ENCODE data around the gene UQCR10. TPM values are rescaled to one million over a fixed set of nuclear protein-coding genes. Genes with fewer than 3 reads are reported as not detected.

The UQCR10 gene
- total RNA-seq, 8 experiments from 2014 or later: 159 to 223 (median 194) TPM

DNA sequence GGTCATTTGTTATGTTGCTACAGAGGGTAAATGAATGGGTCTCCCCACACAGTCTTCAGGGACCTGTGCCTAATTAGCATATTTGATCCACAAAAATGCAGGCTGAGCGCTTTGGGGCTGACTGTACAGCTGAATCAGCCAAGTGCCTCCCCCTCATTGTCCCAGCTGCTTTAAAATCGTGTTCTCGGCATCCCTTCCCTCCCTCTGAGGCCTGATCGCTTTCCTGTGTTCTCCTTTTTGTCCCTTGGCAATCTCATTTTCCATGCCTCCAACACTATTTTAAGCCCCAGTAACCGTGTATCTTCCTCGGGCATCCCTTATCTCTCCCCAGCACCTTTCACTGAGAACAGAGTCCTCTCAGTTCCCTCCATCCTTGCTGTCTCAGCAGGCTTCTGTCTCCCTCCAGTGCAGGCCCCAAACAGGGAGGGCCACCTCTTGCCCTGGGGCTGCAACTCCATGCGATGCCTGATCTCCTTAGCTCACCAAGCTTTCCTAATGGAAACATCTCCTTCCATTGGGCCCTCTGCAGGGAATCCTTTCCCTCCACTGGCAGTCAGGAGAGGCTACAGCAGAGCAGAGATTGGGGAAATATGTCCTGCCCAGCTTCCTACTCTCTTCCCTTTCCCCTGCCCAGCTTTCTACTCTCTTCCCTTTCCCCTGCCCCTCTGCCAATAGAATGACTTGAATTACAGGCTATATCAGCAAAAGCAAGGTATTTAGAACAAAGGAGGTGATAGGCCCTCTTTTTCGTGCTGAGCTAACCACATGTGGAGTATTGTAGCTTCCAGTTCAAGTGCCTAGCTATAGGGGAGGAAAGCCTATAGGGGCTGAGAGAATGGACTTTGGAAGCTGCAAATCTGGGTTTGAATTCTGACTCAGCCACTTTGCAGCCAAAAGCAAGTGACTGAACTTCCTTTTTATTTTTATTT is 13.8 kb downstream of the UQCR10 start:
- peak; percentile 12 to 76 (median 58) for ATAC-seq (replicated peaks in 6 of 8)
- 13 to 82% (median 43%) methylated on average over 1 to 3 of the region's 8 CpGs; no CpG with 5 or more reads in 3 of the 10 experiments for WGBS, 10 experiments
- in situ Hi-C loops (cut with MboI; ENCODE audit: low pct_unique_long_range_greater_than_20kb in 2 of 9, low sequenced_read_pairs in 9 of 9, unreplicated experiment in 9 of 9): no loop called here

DNA sequence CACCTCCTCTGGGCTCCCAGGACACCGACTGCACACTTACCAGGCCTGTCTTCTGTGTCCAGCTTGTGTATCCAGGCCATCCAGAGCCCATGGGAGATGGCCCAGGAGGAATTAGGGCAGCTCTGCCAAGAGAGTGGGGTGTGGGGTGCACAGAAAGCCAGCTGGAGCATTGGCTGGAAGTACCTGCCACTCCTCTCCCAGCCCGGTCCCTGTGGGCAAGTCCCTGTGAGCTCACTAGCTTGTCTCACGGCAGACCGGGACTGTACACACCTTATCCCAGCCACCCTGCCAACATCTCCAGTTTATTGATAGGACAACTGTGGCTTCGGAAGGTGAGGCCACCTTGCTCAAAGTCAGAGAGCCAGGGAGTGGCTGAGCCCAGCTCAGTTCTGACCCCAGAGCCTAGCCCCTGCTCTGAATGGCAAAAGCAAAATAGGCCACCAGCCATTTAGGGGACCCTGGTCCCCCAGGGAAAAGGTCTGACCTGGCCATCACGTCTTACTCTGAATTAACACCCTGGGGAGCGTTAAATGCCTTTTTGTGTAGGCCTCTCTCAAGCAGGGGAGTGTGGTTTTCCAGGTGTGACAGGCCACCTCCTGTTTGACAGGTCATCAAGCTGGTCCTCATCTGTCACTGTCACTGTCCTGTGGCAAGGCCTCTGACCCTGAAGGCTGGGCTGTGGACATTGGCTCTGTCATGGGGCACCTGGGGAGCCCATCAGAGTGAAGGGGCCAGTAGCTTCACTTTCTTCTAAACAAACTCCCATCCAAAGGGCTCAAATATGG is 15.1 kb downstream of the UQCR10 start:
- H3K4me3 ChIP-seq: no peak overlapping the region
- in situ Hi-C loops (cut with MboI; ENCODE audit: low pct_unique_long_range_greater_than_20kb in 2 of 9, low sequenced_read_pairs in 9 of 9, unreplicated experiment in 9 of 9): no loop called here
- H3K4me1 ChIP-seq (replicated peaks in 1 of 2): peaks cover 37 to 47% of the 10 kb centered on the region in 2 donors
- WGBS, 10 experiments: 77 to 100% (median 80%) methylated on average over 1 to 4 of the region's 7 CpGs; no CpG with 5 or more reads in 7 of the 10 experiments
- H3K27ac ChIP-seq: no peak overlapping the region
- ATAC-seq (replicated peaks in 6 of 8): peak in 3 of 8 experiments; percentile 20 to 52 (median 26)

More for the DNA sequence above, 13.8 kb downstream of the UQCR10 start:
- peaks cover 31 to 36% of the 10 kb centered on the region in 2 donors for H3K4me1 ChIP-seq (replicated peaks in 1 of 2)
- peak overlapping the region in 1 of 2 donors; percentile 62 for H3K27ac ChIP-seq
- H3K4me3 ChIP-seq: no peak overlapping the region

DNA sequence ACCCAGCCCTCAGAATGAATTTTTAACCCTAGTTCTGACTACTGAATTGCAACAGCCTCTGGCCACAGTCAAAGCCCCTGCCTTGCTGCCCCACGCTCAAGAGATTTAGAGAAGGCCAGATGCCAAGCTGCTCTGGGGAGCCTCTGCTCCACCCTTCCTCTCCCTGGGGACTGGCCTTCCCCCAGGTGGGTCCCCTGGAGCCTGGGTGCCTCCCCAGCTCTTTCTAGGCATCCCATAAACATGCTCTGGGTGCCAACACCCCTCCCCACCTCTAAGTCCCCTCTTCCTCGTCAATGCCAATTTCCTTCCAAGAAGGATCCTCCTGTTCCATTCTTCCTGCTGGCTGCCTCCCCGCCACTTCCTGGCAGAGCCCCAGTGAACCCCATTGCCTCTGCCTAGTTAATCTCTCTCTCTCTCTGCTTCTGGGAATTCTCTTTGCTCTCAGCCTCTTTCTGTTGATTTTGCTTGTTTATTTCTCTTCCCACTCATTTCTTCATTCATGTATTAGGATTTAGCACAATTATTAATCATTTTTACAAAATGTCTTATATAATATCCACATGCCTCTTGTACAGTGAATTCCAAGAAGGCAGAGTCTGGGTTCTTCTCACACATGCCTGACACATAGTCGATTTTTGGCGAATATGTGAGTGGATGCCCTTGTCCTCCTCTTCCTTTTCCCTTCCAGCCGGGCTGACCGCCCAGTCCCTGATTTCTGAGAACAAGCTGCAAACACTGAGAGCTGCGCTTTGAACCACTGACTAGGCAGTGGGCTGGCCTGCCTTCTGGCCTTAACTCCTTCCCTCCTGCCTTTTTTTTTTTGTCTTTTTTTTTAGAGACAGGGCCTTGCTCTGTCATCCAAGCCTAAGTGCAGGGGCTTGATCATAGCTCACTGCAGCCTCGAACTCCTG is 17.5 kb downstream of the UQCR10 start:
- in situ Hi-C loops (cut with MboI; ENCODE audit: low pct_unique_long_range_greater_than_20kb in 2 of 9, low sequenced_read_pairs in 9 of 9, unreplicated experiment in 9 of 9): no loop called here
- WGBS, 10 experiments: 42 to 100% (median 64%) methylated on average over 1 to 8 of the region's 9 CpGs; no CpG with 5 or more reads in 1 of the 10 experiments
- ATAC-seq (replicated peaks in 6 of 8): peak in 1 of 8 experiments; percentile 9
- Histone ChIP-seq H3K4me1 (replicated peaks in 1 of 2) (peaks cover 38 to 44% of the 10 kb centered on the region in 2 donors), H3K4me3 (no peak overlapping the region), H3K27ac (no peak overlapping the region)

DNA sequence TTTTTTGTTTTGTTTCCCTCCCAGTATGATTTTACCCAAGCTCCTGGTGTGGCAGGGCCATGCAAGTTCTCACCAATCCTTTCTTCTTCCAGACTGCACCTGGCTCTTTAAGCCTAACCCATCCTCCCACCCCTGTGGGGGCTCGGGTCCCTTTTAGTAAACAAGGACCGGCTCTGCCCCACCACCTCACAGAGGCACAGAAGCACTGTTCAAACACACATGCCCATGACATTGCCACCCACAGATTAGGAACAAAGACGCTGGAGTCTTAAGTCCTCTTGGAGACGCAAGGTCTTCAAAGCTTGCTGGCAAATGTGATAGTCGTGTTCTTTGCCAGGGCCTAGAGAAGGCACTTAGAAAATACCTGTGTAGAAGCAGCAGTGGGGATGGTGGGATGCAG is 18.9 kb downstream of the UQCR10 start:
- WGBS, 10 experiments: 44 to 80% (median 76%) methylated on average over 2 to 3 of the region's 5 CpGs; no CpG with 5 or more reads in 5 of the 10 experiments
- ATAC-seq (replicated peaks in 6 of 8): no peak
- Histone ChIP-seq H3K4me1 (replicated peaks in 1 of 2) (peaks cover 30 to 39% of the 10 kb centered on the region in 2 donors), H3K27ac (peak overlapping the region in 1 of 2 donors; percentile 28), H3K4me3 (no peak overlapping the region)
- in situ Hi-C loops (cut with MboI; ENCODE audit: low pct_unique_long_range_greater_than_20kb in 2 of 9, low sequenced_read_pairs in 9 of 9, unreplicated experiment in 9 of 9): no loop called here

DNA sequence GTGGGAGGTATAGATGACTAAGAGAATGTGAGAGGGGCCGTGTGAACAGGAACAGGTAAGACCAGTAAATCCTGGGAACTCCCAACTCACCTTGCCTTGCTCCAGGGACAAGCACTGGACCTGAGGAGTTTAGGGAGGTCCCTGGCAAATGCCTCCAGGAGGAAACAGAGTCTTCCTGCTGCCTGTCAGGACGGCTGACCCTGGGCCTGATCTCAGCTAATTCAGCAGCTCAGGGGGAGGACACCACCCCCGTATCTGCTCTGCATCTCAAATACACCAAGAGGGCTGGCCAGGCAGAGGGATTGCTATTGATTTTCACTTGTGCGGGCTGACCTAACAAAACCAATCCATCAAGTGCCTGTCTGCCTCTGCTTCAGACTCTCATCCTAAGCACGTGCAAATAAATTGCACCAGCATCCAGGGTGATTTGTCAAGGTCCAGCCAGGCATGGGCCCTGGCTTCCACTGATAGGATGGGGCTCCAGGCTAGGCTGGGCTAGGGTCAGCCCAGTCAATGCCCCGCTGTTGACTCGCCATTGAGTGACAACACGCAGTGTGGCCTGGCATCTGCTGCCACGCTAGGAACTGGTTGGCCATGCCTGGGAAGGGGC is 20.3 kb downstream of the UQCR10 start:
- H3K27ac ChIP-seq: peak overlapping the region; percentile 58 to 62
- H3K4me3 ChIP-seq: no peak overlapping the region
- peak in 5 of 8 experiments; percentile 98 to 99 (median 98) for ATAC-seq (replicated peaks in 6 of 8)
- peaks cover 26 to 36% of the 10 kb centered on the region in 2 donors for H3K4me1 ChIP-seq (replicated peaks in 1 of 2)
- in situ Hi-C loops (cut with MboI; ENCODE audit: low pct_unique_long_range_greater_than_20kb in 2 of 9, low sequenced_read_pairs in 9 of 9, unreplicated experiment in 9 of 9): no loop called here
- 0 to 93% (median 20%) methylated on average over 1 to 7 of the region's 9 CpGs; no CpG with 5 or more reads in 5 of the 10 experiments for WGBS, 10 experiments

DNA sequence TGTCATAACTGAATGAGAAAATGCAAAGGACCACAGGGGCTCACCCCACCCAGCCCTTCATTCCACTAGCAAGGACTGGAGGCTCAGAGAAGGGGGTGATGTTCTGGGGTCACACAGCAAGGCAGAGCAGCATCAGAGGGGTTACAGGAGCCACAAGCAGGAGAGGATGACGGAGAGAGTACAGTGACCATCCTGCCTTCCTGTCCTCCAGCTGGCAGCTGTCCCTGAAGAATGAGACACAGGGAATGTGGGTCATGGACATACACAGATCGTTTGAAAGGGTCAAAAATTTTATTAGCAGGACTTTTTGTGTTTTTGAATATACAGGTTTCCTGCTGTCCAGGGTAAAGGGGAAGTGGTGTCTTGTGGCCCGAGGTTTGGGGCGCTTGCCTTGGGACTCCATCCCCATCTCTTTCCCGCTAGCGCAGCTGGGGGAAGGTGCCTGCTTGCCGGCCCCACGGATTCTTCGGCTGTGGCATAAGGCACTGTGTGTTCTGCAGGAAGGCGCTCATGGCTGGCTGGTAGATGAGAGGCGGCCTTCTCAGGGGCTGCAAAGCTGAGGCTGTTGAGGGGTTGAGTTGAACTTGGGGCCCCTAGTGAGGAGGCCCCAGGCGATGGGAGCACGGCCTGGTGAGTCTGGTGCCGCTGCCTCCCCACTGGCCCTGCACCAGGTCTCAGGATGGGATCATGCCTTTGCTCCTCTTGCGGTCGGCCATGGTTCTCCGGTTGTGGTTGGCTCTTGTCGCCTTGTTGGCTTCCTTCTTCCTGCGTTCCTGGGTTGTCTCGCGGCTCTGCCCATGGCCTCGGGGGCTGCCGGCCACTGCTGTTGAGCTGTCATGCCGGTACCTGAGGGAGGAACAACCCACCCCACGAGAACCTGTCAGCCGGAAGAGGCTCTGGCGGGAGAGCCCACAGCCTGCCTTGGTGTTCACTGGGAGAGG is 21.4 kb downstream of the UQCR10 start:
- in situ Hi-C loops (cut with MboI; ENCODE audit: low pct_unique_long_range_greater_than_20kb in 2 of 9, low sequenced_read_pairs in 9 of 9, unreplicated experiment in 9 of 9): no loop called here
- no peak for ATAC-seq (replicated peaks in 6 of 8)
- peak overlapping the region; percentile 58 to 62 for H3K27ac ChIP-seq
- WGBS, 10 experiments: 60 to 100% (median 91%) methylated on average over 1 to 18 of the region's 27 CpGs; no CpG with 5 or more reads in 3 of the 10 experiments
- H3K4me1 ChIP-seq (replicated peaks in 1 of 2): peaks cover 26 to 36% of the 10 kb centered on the region in 2 donors
- H3K4me3 ChIP-seq: no peak overlapping the region

DNA sequence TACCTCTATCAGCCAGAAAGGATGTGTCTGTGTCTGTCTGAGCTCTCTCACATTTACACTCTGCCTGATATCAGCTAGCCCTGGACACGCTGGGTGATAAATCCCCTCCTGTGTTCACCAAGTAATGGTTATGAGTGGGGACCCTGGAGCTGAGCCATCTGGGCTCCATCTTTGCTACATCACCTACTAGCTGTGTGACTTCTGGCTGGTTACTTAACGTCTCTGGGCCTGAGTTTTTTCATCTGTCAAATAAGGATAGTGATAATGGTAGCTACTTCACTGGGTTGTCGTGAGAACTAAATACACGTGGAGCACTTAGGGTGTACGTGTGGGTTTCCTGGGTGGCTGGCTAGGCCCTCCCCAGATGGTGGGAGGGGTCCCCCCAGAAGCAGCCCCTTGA is 22.9 kb downstream of the UQCR10 start:
- no peak for ATAC-seq (replicated peaks in 6 of 8)
- H3K4me3 ChIP-seq: no peak overlapping the region
- 60 to 100% (median 88%) methylated on average over 1 to 4 of the region's 5 CpGs; no CpG with 5 or more reads in 4 of the 10 experiments for WGBS, 10 experiments
- in situ Hi-C loops (cut with MboI; ENCODE audit: low pct_unique_long_range_greater_than_20kb in 2 of 9, low sequenced_read_pairs in 9 of 9, unreplicated experiment in 9 of 9): no loop called here
- H3K4me1 ChIP-seq (replicated peaks in 1 of 2): peaks cover 17 to 27% of the 10 kb centered on the region in 2 donors
- no peak overlapping the region for H3K27ac ChIP-seq

DNA sequence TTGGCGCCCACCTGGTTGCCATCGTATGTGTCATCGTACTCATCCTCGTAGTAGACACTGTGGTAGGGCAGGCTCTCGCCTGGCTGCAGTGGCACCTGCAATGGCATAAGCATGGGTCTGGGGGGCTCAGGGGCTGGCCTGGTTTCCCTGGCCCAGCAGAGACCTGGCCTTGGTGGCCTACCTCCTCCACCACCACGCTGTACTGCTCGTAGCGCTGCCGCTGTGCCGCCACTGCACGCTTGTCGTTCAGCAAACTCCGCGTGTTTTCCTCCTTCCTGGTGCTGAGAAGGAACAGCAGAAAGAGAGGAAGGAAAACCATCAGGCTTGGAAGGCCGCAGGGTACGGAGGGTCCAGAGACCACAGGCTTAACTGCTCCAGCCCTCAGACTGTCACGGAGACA is 26.2 kb downstream of the UQCR10 start:
- Histone ChIP-seq H3K4me1 (replicated peaks in 1 of 2) (peaks cover 0 to 5% of the 10 kb centered on the region in 2 donors), H3K27ac (no peak overlapping the region)
- in situ Hi-C loops (cut with MboI; ENCODE audit: low pct_unique_long_range_greater_than_20kb in 2 of 9, low sequenced_read_pairs in 9 of 9, unreplicated experiment in 9 of 9): no loop called here

DNA sequence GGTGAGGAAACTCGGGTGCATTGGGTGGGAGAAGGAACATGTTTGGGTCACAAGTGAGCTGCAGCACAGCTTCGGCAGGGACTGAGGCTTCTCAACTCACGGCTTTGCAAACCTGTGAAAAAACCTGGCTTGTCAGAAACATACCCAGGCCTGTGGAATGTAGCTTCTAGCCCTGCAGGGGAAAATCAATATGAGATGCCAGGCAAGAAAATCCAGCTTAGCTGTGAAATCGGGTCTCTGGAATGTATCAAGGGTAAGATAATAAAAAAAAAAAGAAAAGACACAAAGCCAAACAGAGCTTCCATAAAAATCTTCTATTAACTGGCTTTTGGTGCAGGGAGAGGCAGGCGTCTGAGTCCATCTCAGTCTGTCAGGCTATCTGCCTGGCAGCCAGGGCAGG is 28.5 kb downstream of the UQCR10 start:
- Histone ChIP-seq H3K4me1 (replicated peaks in 1 of 2) (no peaks in the 10 kb centered on the region), H3K27ac (no peak overlapping the region), H3K4me3 (no peak overlapping the region)
- in situ Hi-C loops (cut with MboI; ENCODE audit: low pct_unique_long_range_greater_than_20kb in 2 of 9, low sequenced_read_pairs in 9 of 9, unreplicated experiment in 9 of 9): no loop called here
- no peak for ATAC-seq (replicated peaks in 6 of 8)
- 53 to 100% (median 87%) methylated on average over 1 to 5 of the region's 5 CpGs for WGBS, 10 experiments

More for the DNA sequence above, 26.2 kb downstream of the UQCR10 start:
- ATAC-seq (replicated peaks in 6 of 8): no peak
- H3K4me3 ChIP-seq: no peak overlapping the region
- WGBS, 10 experiments: 97 to 100% methylated on average over 3 to 7 of the region's 17 CpGs; no CpG with 5 or more reads in 8 of the 10 experiments

DNA sequence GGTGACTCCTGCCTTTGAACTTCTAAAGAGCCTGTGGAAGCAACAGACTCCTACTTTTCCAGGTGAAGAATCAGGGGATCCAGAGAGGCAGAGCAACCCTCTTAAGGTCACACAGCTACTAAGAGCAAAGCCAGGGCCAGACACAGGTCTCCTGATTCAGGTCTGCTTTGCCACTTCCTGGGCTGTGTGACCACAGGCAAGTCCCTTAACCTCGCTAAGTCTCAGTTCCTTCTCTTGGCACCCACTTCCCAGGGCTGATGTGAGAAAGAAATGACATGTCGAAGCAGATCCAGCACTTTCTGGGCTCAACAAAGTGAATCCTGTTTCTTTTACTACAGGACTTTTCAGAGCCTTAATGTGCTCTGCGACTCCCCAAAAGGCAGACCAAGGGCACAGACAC is 30.2 kb downstream of the UQCR10 start:
- no peak overlapping the region for H3K4me3 ChIP-seq
- in situ Hi-C loops (cut with MboI; ENCODE audit: low pct_unique_long_range_greater_than_20kb in 2 of 9, low sequenced_read_pairs in 9 of 9, unreplicated experiment in 9 of 9): no loop called here
- WGBS, 10 experiments: 81 to 100% (median 90%) methylated on average over 1 to 3 of the region's 3 CpGs; no CpG with 5 or more reads in 4 of the 10 experiments
- no peak overlapping the region for H3K27ac ChIP-seq
- no peak for ATAC-seq (replicated peaks in 6 of 8)
- no peaks in the 10 kb centered on the region for H3K4me1 ChIP-seq (replicated peaks in 1 of 2)

DNA sequence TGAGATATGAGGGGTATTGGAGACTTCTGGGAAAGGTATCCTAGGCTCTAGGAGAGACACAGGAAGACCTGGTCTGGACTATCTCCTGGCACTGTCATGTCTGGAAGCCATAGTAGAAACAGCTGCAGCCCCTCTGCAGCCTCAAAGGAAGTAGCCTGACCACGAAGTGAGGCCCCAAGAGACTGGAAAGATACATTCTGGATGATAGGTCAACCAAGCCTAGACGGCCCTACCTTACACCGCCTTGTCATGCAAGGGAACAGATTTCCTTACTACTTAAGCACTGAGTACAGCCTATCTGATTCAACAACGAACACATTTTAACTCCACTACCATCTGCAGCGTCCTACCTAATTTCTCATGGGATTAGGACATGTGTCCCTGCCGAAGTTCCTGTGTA is 31.1 kb downstream of the UQCR10 start:
- Histone ChIP-seq H3K27ac (no peak overlapping the region), H3K4me1 (replicated peaks in 1 of 2) (no peaks in the 10 kb centered on the region), H3K4me3 (no peak overlapping the region)
- in situ Hi-C loops (cut with MboI; ENCODE audit: low pct_unique_long_range_greater_than_20kb in 2 of 9, low sequenced_read_pairs in 9 of 9, unreplicated experiment in 9 of 9): no loop called here
- no peak for ATAC-seq (replicated peaks in 6 of 8)
- 84 to 100% (median 100%) methylated on average over 1 to 5 of the region's 6 CpGs; no CpG with 5 or more reads in 2 of the 10 experiments for WGBS, 10 experiments
